ENCODE measurements around the gene UBA5. TPM values are rescaled to one million over a fixed set of nuclear protein-coding genes. Genes with fewer than 3 reads are reported as not detected.

The UBA5 gene
- total RNA-seq, 2 experiments from 2014 or later: 68.9 to 77.6 TPM

DNA sequence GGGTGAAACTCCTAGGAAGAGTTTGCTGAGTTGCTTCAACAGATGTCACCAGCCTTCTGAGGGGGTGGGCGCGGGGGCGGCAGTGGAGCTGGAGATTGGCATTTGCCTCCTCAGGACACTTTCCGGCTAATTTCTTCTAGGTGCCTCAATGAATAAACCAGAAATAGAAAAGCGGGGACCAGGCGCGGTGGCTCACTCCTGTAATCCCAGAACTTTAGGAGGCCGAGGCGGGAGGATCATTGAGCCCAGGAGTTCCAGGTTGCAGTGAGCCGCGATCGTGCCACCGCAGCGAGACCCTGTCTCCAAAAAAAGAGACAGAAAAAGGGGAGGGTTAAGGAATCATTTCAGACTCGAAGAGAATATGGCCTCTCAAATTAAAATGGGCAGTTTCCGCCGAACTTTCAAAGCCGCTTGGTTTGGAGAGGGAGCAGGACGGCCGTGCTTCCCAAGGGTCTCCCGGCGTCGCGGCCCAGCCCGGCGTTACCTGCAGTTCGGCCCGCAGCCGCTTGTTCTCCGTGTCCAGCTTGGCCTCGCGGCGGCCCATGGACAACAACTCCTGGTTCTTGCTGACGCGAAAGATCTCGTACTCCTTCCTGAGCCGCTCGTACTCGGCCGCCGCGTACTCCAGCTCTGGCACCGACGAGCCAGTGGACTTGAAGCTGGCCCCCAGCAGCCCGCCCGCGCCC, 61.5 kb downstream of the UBA5 start:
- Mint-ChIP-seq H3K4me3 (peak overlapping the region; percentile 93), H3K36me3 (peaks cover 17% of the 10 kb centered on the region), H3K27ac (peak overlapping the region; percentile 84), H3K9me3 (no peaks in the 10 kb centered on the region), H3K4me1 (peaks cover 39% of the 10 kb centered on the region), H3K27me3 (no peaks in the 10 kb centered on the region)
- peak; percentile 4 for DNase-seq

DNA sequence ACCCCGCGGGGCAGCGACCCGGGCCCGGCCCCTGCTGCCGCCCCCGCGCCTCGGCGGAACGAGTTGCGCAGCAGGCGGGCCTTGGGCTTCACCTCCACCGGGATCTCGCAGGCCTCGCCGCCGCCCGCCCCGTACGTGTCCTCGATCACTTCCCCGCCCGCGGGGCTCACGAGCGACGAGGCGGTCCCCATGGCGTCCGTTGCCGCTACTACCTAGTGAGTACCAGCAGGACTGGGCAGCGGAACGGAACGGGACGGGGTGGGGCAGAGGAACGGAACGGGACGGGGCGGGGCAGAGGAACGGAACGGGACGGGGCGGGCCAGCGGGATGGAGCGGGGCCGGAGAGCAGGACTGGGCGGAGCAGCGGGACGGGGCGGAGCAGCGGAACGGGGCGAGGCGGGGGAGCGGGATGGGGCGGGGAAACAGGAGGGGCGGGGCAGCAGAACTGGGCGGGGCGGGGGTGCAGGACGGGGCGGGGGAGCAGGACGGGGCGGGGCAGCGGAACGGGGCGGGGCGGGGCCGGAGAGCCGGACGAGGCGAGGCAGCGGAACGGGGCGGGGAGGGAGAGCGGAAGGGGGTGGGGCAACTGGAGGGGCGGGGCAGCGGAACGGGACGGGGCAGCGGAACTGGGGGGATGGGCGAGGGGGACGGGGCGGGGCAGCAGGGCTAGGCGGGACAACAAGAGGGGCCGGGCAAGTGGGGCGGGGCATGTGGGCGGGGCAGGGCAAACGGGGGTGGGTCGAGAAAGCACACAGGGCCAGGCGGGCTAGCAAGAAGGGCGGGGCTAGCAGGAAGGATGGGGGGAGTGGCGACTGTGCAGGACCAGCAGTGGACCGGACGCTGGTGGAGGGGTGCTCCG, 62.3 kb downstream of the UBA5 start, which contains the start of gene NPHP3:
NPHP3 (minus strand) TSS at position 245 of the 859 bp plus-strand sequence; CDS start at position 191, 54 bp downstream.
- no peaks in the 10 kb centered on the region for H3K27me3 Mint-ChIP-seq
- peak within 1 kb of the TSS; percentile 86 for H3K27ac Mint-ChIP-seq
- no peaks in the 10 kb centered on the region for H3K9me3 Mint-ChIP-seq
- peaks cover 15% of the 10 kb centered on the region for H3K36me3 Mint-ChIP-seq
- DNase-seq: peak; percentile 87
- H3K4me3 Mint-ChIP-seq: peak within 1 kb of the TSS; percentile 93
- H3K4me1 Mint-ChIP-seq: peaks cover 36% of the 10 kb centered on the region

DNA sequence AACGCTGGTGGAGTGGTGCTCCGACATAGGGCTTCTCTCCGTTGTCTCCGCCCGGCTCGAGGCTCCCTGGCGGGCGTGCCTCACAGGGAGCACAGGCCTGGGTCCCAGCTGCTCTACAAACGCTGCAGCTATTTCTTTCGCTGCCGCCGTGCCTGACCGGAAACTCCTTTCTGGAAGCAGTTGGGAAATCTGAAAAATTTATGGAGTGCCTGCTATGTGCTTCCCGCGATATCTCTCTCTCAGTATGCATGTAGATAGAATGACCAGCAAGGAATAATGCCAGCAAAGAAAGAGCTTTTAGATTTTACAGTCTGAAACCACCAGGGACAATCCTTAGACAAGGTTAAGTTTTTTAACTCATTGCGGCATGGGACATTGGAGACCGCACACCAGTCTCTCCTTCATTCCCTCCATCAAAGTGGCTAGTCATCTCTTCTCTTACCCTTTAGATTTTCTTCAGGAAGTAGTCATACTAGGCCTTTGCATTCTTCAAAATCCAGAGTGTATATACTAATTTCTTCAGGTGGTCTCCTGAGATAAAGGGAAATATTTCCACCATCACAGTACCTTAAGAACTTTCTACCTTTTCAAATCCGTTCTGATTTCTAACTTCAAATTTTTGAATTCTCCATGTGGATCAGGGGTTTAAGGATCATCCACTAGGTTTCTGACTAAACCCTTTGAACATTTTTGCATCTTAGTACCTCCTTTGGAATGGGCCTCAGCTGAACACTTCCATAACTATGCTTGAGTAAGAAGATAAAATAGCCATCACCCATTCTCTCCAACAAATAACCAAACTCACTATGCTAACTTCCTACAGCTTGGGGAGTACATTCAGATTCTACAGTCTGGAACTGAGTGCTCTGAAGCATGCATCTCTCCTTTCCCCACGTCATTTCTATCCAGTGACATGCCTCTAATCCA, 63.2 kb downstream of the UBA5 start:
- H3K36me3 Mint-ChIP-seq: peaks cover 11% of the 10 kb centered on the region
- no peak for DNase-seq
- H3K27ac Mint-ChIP-seq: peak overlapping the region; percentile 74
- H3K27me3 Mint-ChIP-seq: no peaks in the 10 kb centered on the region
- H3K4me3 Mint-ChIP-seq: peak overlapping the region; percentile 84
- H3K9me3 Mint-ChIP-seq: no peaks in the 10 kb centered on the region
- H3K4me1 Mint-ChIP-seq: peaks cover 31% of the 10 kb centered on the region

DNA sequence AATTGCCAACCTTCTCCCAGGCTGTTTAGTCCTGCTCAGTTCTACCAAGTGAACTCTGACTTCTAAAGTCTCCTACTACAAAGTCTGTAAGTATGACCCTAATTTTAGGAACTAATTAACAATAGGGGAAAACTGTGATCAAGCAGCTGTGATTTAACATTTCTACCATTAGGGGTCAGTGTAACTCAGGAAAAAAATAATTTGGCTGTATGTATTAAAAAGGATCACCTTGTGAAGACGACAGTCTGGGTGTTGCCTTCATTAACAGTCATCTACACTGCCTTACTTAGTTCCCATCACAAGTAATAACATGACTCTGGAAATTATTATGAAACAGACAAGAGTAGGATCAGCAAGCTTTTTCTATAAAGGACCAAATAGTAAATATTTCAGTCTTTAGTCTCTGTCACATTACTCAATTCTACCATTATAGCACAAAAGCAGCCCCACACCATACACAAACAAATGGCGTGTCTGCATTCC, 66.3 kb downstream of the UBA5 start:
- Mint-ChIP-seq H3K36me3 (no peaks in the 10 kb centered on the region), H3K4me3 (no peak overlapping the region), H3K27ac (no peak overlapping the region), H3K27me3 (peaks cover 11% of the 10 kb centered on the region), H3K9me3 (no peaks in the 10 kb centered on the region), H3K4me1 (peaks cover 11% of the 10 kb centered on the region)
- DNase-seq: no peak

Other genes with a start within 250 kb of the UBA5 start
- gene DNAJC13, start 242.8 kb upstream of the UBA5 start, total RNA-seq: 10 to 100 TPM; 31.4 to 32.1 TPM
- under 1 TPM; 0.10 to 0.18 TPM for gene ACKR4, start 63.1 kb upstream of the UBA5 start, total RNA-seq
- 10 to 100 TPM; 11.3 to 12.4 TPM for gene ACAD11, start 520 bp upstream of the UBA5 start, total RNA-seq
- 1 to 10 TPM; 7.3 to 8.4 TPM for gene NPHP3, start 62.1 kb downstream of the UBA5 start, total RNA-seq

All from activated naive CD8-positive, alpha-beta T cell treated with anti-CD3 and anti-CD28 coated beads for 36 hours (primary cell).